Duodenal mucosa (tissue), 2 donors: Measurements from ENCODE around the gene SGIP1.

Source experiments
- H3K27ac ChIP-seq: one replicate; pipeline ENCODE4 v1.7.0; 2013; ENCODE audit warnings: low read depth, low read length
- H3K27me3 ChIP-seq, 2 donors: one replicate each; pipeline ENCODE4 v1.7.0; 2013; ENCODE audit warnings: low read length in 2 of 2, control low read depth in 1 of 2; ENCODE audit not compliant: insufficient read depth in 2 of 2, control insufficient read depth in 1 of 2
- H3K36me3 ChIP-seq, 2 donors: one replicate each; pipeline ENCODE4 v1.7.0; 2013; ENCODE audit warnings: low read length in 2 of 2, control low read depth in 1 of 2; ENCODE audit not compliant: insufficient read depth in 2 of 2, control insufficient read depth in 1 of 2
- H3K4me1 ChIP-seq, 2 donors: one replicate each; pipeline ENCODE4 v1.7.0; 2013; ENCODE audit warnings: low read length in 2 of 2, control low read depth in 1 of 2; ENCODE audit not compliant: insufficient read depth in 2 of 2, control insufficient read depth in 1 of 2
- H3K4me3 ChIP-seq, 2 donors: one replicate each; pipeline ENCODE4 v1.7.0; 2013; ENCODE audit warnings: low read length in 2 of 2, low read depth in 1 of 2
- H3K9ac ChIP-seq, 2 donors: one replicate each; pipeline ENCODE4 v1.7.0; 2013; ENCODE audit warnings: low read length in 2 of 2, low read depth in 1 of 2
- H3K9me3 ChIP-seq, 2 donors: one replicate each; pipeline ENCODE4 v1.7.0; 2013; ENCODE audit warnings: low read length in 2 of 2, control low read depth in 1 of 2; ENCODE audit not compliant: control insufficient read depth in 1 of 2

SGIP1 gene

GRCh38 chr1:66752671-66753371 is 218.9 kb downstream of the SGIP1 start:
- H3K4me3 ChIP-seq: peak overlapping the region; percentile 40 to 52
- H3K9me3 ChIP-seq: no peaks in the 10 kb centered on the region
- H3K4me1 ChIP-seq: peaks cover 4% of the 10 kb centered on the region in 2 donors
- no peak overlapping the region for H3K9ac ChIP-seq
- H3K27ac ChIP-seq: no peak overlapping the region
- H3K36me3 ChIP-seq: no peaks in the 10 kb centered on the region
- peaks cover 9 to 19% of the 10 kb centered on the region in 2 donors for H3K27me3 ChIP-seq

- Histone ChIP-seq H3K4me3 (no peak overlapping the region), H3K9ac (no peak overlapping the region), H3K27ac (no peak overlapping the region), H3K36me3 (no peaks in the 10 kb centered on the region), H3K9me3 (no peaks in the 10 kb centered on the region), H3K27me3 (peaks cover 0 to 7% of the 10 kb centered on the region in 2 donors), H3K4me1 (peaks cover 0 to 3% of the 10 kb centered on the region in 2 donors)
These were observed 223.8 kb downstream of the SGIP1 start for GRCh38 chr1:66757722-66758240.

DNA sequence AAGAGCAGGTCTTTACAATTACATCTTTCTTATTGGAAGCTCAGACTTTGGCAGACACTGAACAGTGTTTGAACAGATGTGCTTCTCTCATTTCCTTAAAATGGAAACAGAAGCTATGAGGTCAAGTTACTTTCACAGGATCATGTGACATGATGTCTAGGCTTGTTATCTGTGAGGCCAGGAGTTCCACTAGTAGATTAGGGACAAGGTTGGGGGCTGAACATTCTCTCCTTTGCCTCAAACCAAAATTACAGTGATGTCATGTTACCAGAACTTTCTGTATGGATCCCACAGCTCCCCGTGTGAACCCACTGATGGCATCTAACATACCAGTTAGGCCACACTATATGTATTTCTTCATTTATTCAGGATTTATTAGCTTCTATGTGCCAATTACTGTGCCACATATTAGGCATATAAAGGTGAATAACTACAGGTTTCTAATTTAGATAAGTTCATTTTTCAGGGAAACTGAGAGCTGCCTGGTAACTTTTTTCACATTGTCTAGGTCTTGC is 224.3 kb downstream of the SGIP1 start:
- no peaks in the 10 kb centered on the region for H3K9me3 ChIP-seq
- no peaks in the 10 kb centered on the region for H3K36me3 ChIP-seq
- peaks cover 0 to 3% of the 10 kb centered on the region in 2 donors for H3K27me3 ChIP-seq
- H3K4me3 ChIP-seq: no peak overlapping the region
- no peak overlapping the region for H3K27ac ChIP-seq
- H3K9ac ChIP-seq: no peak overlapping the region
- H3K4me1 ChIP-seq: no peaks in the 10 kb centered on the region

DNA sequence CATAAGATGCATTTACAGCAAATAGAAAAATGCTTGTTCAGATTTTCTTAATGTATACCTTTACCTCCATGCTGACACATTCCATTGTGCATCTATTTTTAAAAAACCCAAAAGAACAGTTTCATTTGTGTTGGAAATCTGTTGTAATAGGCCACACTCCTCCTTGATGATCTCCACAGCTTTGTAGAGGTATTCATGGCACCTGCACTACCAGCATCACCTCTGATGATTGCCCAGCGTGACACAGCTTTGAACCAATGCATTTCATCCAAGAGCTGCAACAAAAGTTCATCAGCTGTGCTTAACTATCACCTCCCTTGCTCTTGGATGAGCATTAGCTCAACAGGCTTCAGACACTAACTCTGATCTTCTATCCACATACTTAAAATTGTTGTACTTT is 226.6 kb downstream of the SGIP1 start:
- Histone ChIP-seq H3K4me1 (no peaks in the 10 kb centered on the region), H3K27ac (no peak overlapping the region), H3K27me3 (peaks cover 0 to 3% of the 10 kb centered on the region in 2 donors), H3K9ac (no peak overlapping the region), H3K4me3 (no peak overlapping the region), H3K36me3 (no peaks in the 10 kb centered on the region), H3K9me3 (no peaks in the 10 kb centered on the region)

- H3K4me1 ChIP-seq: no peaks in the 10 kb centered on the region
- H3K4me3 ChIP-seq: no peak overlapping the region
- H3K9me3 ChIP-seq: no peaks in the 10 kb centered on the region
- no peak overlapping the region for H3K9ac ChIP-seq
- H3K27me3 ChIP-seq: peaks cover 0 to 3% of the 10 kb centered on the region in 2 donors
- H3K36me3 ChIP-seq: no peaks in the 10 kb centered on the region
- H3K27ac ChIP-seq: no peak overlapping the region
These were observed 227.3 kb downstream of the SGIP1 start for GRCh38 chr1:66761221-66761620.

DNA sequence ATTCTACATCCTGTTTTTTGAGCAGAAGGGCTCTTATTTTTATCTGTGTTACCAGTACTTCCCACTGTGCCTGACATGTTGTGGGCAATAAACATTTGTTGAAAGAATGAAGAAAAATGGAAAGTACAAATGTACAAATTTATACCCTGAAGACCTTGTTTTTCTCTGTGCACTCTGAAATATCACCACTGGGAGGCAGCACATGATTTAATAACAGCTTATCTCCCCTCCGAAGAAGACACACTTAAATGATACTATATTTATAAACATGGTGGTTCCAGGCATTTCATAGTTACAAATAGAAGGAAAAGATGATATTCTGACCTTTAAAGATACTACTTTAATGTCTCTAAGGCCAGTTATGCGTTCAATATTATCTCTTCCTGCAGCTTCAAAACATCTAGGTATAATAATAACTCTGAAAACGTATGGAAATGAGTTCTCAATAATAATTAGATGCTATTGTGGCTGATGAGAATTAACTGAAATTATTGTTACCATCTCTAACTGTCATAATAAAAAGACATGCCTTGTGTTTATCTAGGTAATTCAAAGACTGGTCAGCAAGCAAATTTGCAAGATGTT is 231.1 kb downstream of the SGIP1 start:
- Histone ChIP-seq H3K9me3 (no peaks in the 10 kb centered on the region), H3K4me3 (no peak overlapping the region), H3K27me3 (no peaks in the 10 kb centered on the region), H3K27ac (no peak overlapping the region), H3K4me1 (no peaks in the 10 kb centered on the region), H3K36me3 (no peaks in the 10 kb centered on the region), H3K9ac (no peak overlapping the region)

GRCh38 chr1:66767626-66768025 is 233.7 kb downstream of the SGIP1 start:
- no peaks in the 10 kb centered on the region for H3K27me3 ChIP-seq
- H3K4me3 ChIP-seq: no peak overlapping the region
- H3K9me3 ChIP-seq: no peaks in the 10 kb centered on the region
- H3K36me3 ChIP-seq: no peaks in the 10 kb centered on the region
- no peak overlapping the region for H3K27ac ChIP-seq
- H3K4me1 ChIP-seq: no peaks in the 10 kb centered on the region
- no peak overlapping the region for H3K9ac ChIP-seq

DNA sequence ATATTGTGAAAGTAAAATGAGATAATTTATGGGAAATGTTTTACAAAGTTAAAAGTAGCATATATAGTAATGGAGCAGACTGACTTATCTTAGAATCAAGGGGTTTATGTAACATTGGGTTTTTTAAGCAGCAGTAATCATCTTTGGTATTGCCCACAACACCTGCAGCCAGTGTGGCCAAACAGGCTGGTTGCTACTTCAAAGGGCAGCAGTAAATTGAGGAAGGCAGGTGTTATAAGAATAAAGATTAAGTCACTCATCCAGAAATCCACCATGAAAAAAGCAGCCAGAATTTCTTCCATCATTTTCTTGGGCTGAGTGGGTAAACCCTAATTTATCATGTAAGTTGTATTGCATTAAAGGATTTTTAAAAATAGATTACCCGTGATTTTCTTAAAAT is 235.0 kb downstream of the SGIP1 start:
- Histone ChIP-seq H3K27ac (no peak overlapping the region), H3K4me3 (no peak overlapping the region), H3K27me3 (no peaks in the 10 kb centered on the region), H3K9me3 (no peaks in the 10 kb centered on the region), H3K4me1 (no peaks in the 10 kb centered on the region), H3K9ac (no peak overlapping the region), H3K36me3 (no peaks in the 10 kb centered on the region)

GRCh38 chr1:66769512-66770229 is 235.7 kb downstream of the SGIP1 start:
- Histone ChIP-seq H3K27me3 (no peaks in the 10 kb centered on the region), H3K27ac (no peak overlapping the region), H3K36me3 (no peaks in the 10 kb centered on the region), H3K4me3 (no peak overlapping the region), H3K9me3 (no peaks in the 10 kb centered on the region), H3K9ac (no peak overlapping the region), H3K4me1 (no peaks in the 10 kb centered on the region)

GRCh38 chr1:66770240-66770639 is 236.3 kb downstream of the SGIP1 start:
- Histone ChIP-seq H3K4me1 (no peaks in the 10 kb centered on the region), H3K9ac (no peak overlapping the region), H3K27me3 (no peaks in the 10 kb centered on the region), H3K27ac (no peak overlapping the region), H3K4me3 (no peak overlapping the region), H3K9me3 (no peaks in the 10 kb centered on the region), H3K36me3 (no peaks in the 10 kb centered on the region)
